GM19023 (cell line): ENCODE data around the gene ZNF556.
"Not testable (repeated sequence)": the region's sequence is repeated elsewhere in the genome, so short reads cannot be mapped to it uniquely, and the experiment has no call there.

Experiments
- ATAC-seq: cut with Tn5 transposase; IDR thresholded peaks from one replicate; pipeline ENCODE4 v1.9.1; 2021; ENCODE audit warnings: mild to moderate bottlenecking, moderate library complexity; ENCODE audit not compliant: unreplicated experiment

ZNF556 gene

DNA sequence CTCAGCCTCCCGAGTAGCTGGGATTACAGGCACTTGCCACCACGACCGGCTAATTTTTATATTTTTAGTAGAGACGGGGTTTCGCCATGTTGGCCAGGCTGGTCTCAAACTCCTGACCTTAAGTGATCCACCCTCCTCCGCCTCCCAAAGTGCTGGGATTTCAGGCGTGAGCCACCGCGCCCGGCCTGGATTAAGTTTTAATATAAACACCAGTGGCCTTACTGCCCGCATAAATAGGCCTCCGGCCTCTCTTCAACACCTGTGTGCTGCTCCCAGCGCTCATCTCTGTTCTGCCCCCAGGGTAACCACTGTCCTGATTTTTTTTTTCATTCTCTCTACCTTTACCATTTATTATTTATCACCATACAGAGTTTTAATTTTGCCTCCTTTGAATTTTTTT is 36.2 kb downstream of the ZNF556 start:
- ATAC-seq, result not testable (repeated sequence)

- no peak for ATAC-seq
These were observed 38.9 kb downstream of the ZNF556 start for GRCh38 chr19:2905918-2906519.

DNA sequence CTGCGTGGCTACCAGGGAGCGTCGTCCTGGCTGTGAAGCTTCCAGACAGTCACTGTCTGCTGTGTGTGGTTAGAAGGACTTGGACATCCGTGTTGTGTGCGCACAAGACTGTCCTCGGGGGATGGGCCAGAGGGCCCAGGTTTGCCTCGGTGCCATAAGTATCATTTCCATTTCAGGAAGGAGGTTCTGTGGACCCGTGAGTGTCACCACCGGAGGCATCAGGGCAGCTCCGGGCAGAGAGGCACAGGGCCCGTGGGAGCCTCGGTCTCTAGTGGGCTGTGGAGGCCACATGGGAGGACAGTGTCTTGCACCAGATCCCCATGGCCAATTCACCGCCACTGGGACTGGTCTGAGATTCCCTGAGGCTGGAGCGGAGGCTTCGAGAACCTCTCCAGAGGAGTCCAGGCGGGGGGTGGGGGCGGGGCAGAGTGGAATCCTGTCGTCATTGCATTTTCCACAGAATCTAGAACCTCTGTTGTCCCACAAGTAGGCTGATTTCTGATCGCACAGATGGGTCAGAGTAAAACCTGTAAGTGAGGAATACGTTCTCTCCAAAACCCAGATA is 39.6 kb downstream of the ZNF556 start:
- no peak for ATAC-seq

- no peak for ATAC-seq
These were observed 45.2 kb downstream of the ZNF556 start for GRCh38 chr19:2912306-2912705.

GRCh38 chr19:2917275-2918184 is 50.4 kb downstream of the ZNF556 start:
- ATAC-seq, result no peak

GRCh38 chr19:2922987-2923386 is 55.9 kb downstream of the ZNF556 start:
- no peak for ATAC-seq

DNA sequence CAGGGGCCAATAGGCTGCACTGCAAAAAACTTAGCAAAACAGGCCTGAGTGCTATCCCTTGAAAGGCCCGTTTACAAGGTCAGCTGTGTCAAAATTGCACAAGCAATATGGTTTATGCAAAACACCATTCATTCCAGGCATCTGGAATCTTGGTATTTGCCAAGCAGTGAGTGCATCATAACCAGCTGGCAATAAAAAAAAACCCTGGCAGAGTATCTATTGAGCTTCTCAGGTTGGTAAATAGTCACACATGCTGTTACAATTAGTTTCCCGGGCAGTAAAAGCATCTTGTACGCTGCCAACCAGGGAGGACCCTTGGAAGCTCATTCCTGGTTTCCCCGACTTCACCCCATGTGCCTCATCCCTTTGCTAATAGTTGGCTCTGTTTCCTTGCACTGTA is 56.4 kb downstream of the ZNF556 start:
- no peak for ATAC-seq

DNA sequence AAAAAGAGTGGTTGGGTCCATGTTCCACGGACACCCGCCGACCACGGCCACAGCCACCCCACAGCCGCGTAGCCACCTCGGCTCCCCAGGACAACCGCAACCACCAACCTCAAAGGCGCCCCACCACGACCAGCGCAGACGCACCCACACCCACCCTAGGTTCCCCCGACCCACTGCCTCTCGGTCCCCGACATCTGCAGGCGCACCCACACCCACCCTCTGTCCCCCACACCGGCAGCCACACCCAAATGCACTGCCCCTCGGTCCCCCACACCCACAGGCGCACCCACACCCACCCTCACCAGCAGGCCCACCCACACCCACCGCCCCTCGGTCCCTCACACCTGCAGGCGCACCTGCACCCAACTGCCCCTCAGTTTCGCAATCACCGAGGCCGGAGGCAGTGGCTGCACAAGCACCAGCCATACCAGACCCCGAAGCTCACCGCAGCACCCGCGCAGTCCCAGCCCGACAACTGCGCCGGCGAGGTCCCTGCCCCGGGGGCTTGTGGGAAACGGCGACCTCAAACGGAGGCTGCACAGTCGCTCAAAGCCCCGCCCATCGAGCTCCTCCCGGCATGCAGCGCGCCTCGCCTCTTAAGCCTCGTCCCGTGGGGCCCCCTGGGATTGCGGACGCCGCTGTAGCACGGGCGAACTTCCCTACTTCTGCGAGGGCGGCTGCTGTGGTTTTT is 59.4 kb downstream of the ZNF556 start:
- no peak for ATAC-seq

- no peak for ATAC-seq
These were observed 59.9 kb downstream of the ZNF556 start for GRCh38 chr19:2927032-2927430.
